Right cardiac atrium (tissue), 5 donors: ENCODE measurements around the gene RPGRIP1. TPM values are rescaled to one million over a fixed set of nuclear protein-coding genes. Genes with fewer than 3 reads are reported as not detected.
A peak's percentile ranks its signal among the peaks of the same experiment; 100 is the strongest.

ENCODE experiments used
- ATAC-seq, 2 donors: fragments of 200-7000 bp; cut with Tn5 transposase; one replicate each; pipeline versions ENCODE4 v1.8.0 to v1.9.1; 2020; ENCODE audit warnings: moderate library complexity in 2 of 2, mild to moderate bottlenecking in 1 of 2
- DNase-seq, 3 donors: peaks; one replicate each; pipeline ENCODE4 v3.0.0-alpha.2; 2020
- H3K27ac ChIP-seq: one replicate; pipeline ENCODE4 v1.5.1; 2013; ENCODE audit warnings: mild to moderate bottlenecking, low read length, control low read depth, moderate library complexity
- H3K27me3 ChIP-seq: one replicate; pipeline ENCODE4 v1.6.1; 2013; ENCODE audit not compliant: control insufficient read depth, insufficient read depth
- H3K4me1 ChIP-seq: one replicate; pipeline ENCODE4 v1.6.1; 2013; ENCODE audit warnings: low read length; ENCODE audit not compliant: control insufficient read depth, insufficient read depth
- H3K4me3 ChIP-seq: one replicate; pipeline ENCODE4 v1.5.1; 2013; ENCODE audit warnings: low read length, control low read depth
- H3K9me3 ChIP-seq: one replicate; pipeline ENCODE4 v1.6.1; 2013; ENCODE audit warnings: low read length; ENCODE audit not compliant: control insufficient read depth
- WGBS: extraction: QIAGEN DNeasy Blood & Tissue Kit; methylation state at CpG from one replicate; pipeline ENCODE4 v1.1.7; 2013; 5-methylcytosine and 5-hydroxymethylcytosine counted together
- intact Hi-C, 4 donors: fragments of 100-400 bp; cut with DNase I; formaldehyde crosslinking; loops; one replicate each; pipeline versions ENCODE4 v1.11.0 to v1.14.0; 2022 to 2023
- polyA plus RNA-seq: library from polyadenylated mRNA; stranded (reverse); fragments of 200-250 nt; gene quantifications from one replicate; pipeline ENCODE4 v1.2.3, GENCODE V29; 2013
- total RNA-seq, 4 donors: library from RNA; stranded (reverse); fragmentation: NEBNext Ultra II Directional; extraction: Animal tissue kit (Norgen Biotek cat#: 25700); gene quantifications; one replicate each; pipeline ENCODE4 v1.2.1, GENCODE V29; 2021
- donor health status: healthy with polysubstance abuse.
- donor health status: DM: no; HTN: yes; CAD: no.
- donor health status: DM: no; HTN: no; CAD: no.
- donor health status: DM: no; HTN: yes; CAD: no; lungs with severe emphysema.
- donor health status: DM: yes; HTN: yes; CAD: no.

Gene RPGRIP1
- total and polyA plus RNA-seq, 5 donors, result 0.20 to 1.0 (median 0.42) TPM

DNA sequence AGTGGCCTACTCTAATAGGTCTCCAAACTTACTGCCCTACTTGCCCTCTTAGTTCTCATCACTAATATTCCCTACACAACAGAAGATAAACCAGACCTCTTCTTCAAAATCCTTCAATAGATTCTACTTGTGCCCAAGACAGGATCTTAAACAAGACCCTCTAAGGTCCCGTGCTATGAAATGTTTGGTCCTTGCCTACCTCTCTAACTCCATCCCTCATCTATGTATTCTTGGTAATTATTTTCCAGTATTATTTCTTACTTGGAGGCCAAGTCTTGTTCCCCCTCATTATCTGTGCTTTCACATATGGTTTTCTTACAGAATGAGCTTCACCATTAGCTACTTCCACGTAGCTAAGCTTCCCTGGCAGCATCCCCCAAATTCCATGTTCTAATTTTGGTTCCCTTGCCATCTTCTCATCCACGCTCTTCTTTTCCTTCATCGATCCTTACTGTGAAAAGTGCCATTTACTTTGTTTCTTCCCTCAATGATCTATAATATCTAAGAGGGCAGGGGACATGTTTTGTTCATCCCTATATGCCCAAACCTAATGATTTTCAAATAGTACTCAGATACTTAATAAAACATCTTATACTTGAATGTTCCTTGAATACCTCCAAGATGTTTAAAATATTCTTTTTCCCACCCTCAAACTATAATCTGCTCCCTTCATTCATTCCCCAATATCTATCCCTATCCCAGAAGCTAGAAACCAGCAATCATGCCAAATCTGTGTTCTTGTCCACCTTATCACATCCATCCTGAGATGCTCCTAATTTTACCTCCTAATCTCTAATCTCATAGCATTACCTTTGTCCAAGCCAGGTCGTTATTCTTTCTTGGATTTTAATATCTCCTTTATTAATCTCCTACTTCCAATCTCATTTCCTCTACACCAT, 20.7 kb upstream of the RPGRIP1 start:
- Histone ChIP-seq H3K4me1 (peaks cover 8% of the 10 kb centered on the region), H3K9me3 (no peaks in the 10 kb centered on the region), H3K27ac (no peak overlapping the region), H3K4me3 (no peak overlapping the region), H3K27me3 (no peaks in the 10 kb centered on the region)
- 69% methylated on average over 5 of the region's 5 CpGs for WGBS
- DNase-seq (no peak), ATAC-seq (no peak)
- intact Hi-C loops, result no loop called here

GRCh38 chr14:21261824-21262223, 18.1 kb upstream of the RPGRIP1 start:
- Histone ChIP-seq H3K4me1 (peaks cover 8% of the 10 kb centered on the region), H3K27ac (no peak overlapping the region), H3K27me3 (no peaks in the 10 kb centered on the region), H3K9me3 (no peaks in the 10 kb centered on the region), H3K4me3 (no peak overlapping the region)
- DNase-seq (no peak), ATAC-seq (no peak)
- intact Hi-C loops, result no loop called here
- 38% methylated on average over 1 of the region's 1 CpG for WGBS

DNA sequence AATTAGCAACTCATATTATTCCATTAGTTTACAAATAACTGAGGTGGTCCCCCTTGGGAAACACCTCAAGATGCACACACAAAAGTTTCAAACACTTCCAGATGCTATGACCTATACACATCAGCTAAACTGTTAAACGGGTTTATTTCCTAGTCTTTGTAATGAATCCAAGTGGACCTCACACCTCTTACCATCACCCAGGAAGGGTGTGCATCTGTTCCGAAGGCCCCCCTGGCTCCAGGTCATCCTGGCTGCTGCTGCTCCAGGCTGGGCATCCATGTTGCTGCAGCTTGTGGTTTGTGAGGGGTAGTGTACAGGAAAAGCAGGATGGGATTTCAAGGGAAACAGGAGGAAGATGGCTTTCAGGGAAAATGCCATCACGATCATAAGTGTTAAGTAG, 17.5 kb upstream of the RPGRIP1 start:
- DNase-seq (no peak), ATAC-seq (no peak)
- Histone ChIP-seq H3K9me3 (no peaks in the 10 kb centered on the region), H3K27ac (no peak overlapping the region), H3K4me1 (peaks cover 8% of the 10 kb centered on the region), H3K27me3 (no peaks in the 10 kb centered on the region), H3K4me3 (no peak overlapping the region)
- intact Hi-C loops, result no loop called here
- 52% methylated on average over 3 of the region's 3 CpGs for WGBS

DNA sequence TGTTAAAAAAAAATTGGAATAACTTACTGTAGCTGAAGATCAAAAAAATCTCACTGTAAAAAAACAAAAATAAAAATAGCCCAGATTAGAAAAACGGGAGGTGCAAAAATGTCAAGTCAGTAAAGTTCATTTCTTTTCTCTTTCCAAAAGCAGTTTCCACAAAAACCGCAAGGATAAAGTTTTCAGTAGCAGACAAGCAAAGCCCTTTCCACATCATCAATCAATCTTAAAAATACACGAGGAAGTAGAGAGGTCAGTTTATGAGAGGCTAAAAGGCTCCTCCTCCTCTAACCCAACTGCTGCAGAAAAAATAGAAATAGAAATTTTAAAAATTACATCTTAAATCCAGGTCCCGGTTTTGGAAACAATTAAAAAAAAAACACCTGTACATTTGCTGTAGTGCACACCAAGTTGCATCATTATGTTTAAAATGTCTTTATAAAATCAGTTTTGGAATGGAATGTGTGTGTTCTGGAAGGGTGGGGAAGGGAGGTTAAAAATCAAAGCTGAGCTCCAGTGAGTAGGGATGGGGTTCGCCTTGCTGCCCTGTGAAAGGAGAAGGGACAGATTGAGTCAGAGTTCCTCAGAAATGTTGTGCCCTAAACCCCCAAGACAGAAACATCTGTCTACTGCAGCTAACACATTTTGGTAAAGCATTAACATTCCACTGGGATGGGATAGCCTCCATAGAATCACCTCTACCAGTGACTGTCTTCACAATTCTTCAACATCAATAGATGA, 16.4 kb upstream of the RPGRIP1 start:
- intact Hi-C loops, result no loop called here
- ATAC-seq (no peak), DNase-seq (no peak)
- Histone ChIP-seq H3K4me3 (no peak overlapping the region), H3K9me3 (no peaks in the 10 kb centered on the region), H3K27me3 (no peaks in the 10 kb centered on the region), H3K4me1 (peaks cover 6% of the 10 kb centered on the region), H3K27ac (peak overlapping the region; percentile 46)
- WGBS, result 23% methylated on average over 5 of the region's 5 CpGs

- WGBS, result 51% methylated on average over 4 of the region's 4 CpGs
- Histone ChIP-seq H3K27me3 (no peaks in the 10 kb centered on the region), H3K27ac (no peak overlapping the region), H3K9me3 (no peaks in the 10 kb centered on the region), H3K4me3 (no peak overlapping the region), H3K4me1 (peaks cover 6% of the 10 kb centered on the region)
- intact Hi-C loops, result no loop called here
- DNase-seq (no peak), ATAC-seq (no peak)
Measured at GRCh38 chr14:21264025-21264801, 15.7 kb upstream of the RPGRIP1 start.

DNA sequence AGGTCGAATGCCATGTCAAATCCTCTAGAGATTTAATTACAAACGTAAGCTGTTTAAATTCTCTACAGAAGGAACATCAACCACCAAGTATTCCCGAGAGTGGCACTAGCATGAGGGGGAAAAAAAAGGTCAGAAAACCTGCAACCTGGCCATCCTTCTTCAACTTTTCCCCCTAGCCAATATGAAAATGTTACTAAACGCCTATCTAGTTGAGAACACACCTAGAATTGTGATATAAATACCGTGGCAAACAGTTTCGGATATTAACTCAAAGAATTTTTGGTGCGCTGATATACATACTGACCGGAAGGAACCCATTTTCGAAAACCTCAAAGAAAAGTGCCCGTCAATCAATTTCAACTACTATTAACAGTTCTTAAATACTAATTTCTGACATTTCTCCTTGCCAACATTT, 12.4 kb upstream of the RPGRIP1 start:
- H3K4me1 ChIP-seq, result peaks cover 4% of the 10 kb centered on the region
- no peaks in the 10 kb centered on the region for H3K9me3 ChIP-seq
- H3K4me3 ChIP-seq, result peak overlapping the region; percentile 100
- 4% methylated on average over 10 of the region's 10 CpGs for WGBS
- intact Hi-C loops, result no loop called here
- DNase-seq (no peak), ATAC-seq (no peak)
- no peaks in the 10 kb centered on the region for H3K27me3 ChIP-seq
- no peak overlapping the region for H3K27ac ChIP-seq

GRCh38 chr14:21267886-21268616, 11.8 kb upstream of the RPGRIP1 start:
- no peaks in the 10 kb centered on the region for H3K9me3 ChIP-seq
- peaks cover 3% of the 10 kb centered on the region for H3K4me1 ChIP-seq
- H3K27ac ChIP-seq, result no peak overlapping the region
- ATAC-seq (no peak), DNase-seq (no peak)
- intact Hi-C loops, result no loop called here
- no peaks in the 10 kb centered on the region for H3K27me3 ChIP-seq
- H3K4me3 ChIP-seq, result peak overlapping the region; percentile 100
- WGBS, result 2% methylated on average over 16 of the region's 16 CpGs

DNA sequence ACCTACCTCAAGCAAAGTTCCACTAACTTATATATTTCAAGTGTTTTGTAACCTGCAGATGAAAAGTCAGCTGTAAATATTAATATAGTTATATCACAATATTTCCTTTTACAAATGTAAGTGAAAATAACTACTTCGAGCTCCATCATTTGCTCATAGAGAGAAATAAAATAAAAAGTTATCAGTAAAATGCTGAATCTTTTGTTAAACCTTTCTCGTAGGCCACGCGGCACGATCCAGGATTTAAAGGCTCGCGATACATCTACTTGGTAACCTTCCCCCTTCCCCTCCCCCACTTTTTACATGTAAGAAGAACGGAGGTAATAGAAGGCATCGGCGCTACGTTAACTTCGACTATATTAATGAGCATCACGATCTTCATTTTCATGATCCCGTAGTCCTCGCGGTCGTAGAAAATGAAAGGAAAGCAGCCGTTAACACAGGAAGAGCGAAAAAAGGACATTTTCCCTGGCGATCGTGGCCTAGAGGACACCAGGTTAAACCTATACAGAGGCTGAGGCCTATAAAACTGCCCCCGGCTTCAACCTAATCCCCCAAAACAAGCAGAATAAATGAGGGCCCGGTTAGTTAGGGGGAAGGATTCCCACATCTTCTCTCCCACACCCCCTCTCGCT, 11.1 kb upstream of the RPGRIP1 start:
- Histone ChIP-seq H3K4me1 (peaks cover 3% of the 10 kb centered on the region), H3K9me3 (no peaks in the 10 kb centered on the region), H3K27ac (peak overlapping the region; percentile 98), H3K4me3 (peak overlapping the region; percentile 100), H3K27me3 (no peaks in the 10 kb centered on the region)
- under 1% methylated on average over 24 of the region's 24 CpGs for WGBS
- ATAC-seq (no peak), DNase-seq (no peak)
- intact Hi-C loops, result no loop called here

DNA sequence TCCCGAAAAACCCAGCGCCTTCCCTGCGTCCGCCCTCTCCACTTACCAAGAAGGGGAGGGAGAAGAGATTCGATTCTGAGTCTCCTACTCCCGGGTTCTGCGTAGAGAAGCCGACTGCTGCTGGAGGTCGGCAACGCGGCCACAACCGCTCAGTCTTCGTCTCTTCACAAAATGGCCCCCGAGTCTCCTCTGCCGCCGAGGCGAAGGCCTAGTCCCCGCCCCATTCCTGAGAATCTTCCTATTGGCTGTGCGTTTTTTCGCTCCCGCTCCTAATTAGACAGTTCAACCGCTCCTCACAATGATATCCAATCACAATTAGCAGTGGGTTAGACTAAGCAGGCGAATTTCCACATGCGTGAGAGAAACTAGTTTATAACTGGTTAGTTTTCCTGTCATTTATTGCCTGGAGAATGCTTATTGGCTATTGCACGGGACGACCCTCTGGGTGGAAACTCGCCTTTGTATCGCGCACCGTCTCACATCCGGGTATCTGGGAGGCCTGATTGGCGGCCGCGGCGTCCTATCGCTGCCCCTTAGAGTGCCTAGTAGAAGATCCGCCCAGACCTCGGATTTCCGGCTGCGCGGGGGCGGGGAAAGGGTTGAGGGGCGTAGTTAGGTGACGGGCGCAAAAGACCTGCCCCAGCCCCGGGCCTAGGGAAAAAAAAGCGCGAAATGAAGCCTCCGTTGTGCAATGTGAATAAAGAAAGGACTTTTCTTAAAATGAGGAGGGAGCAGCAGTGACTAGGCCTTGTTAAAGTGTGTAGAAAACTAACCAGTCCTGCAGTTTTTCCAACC, 10.4 kb upstream of the RPGRIP1 start, which contains the start of gene HNRNPC:
TSS of gene HNRNPC (minus strand) at position 191 of the 795 bp plus-strand sequence. CDS start 35,249 bp downstream, outside the sequence.
- WGBS, result under 1% methylated on average over 49 of the region's 49 CpGs

More for the DNA sequence above, 10.4 kb upstream of the RPGRIP1 start, which contains the start of gene HNRNPC:
- DNase-seq, result peak; percentile 100
- H3K4me3 ChIP-seq, result peak within 1 kb of the TSS; percentile 100
- peaks cover 3% of the 10 kb centered on the region for H3K4me1 ChIP-seq
- H3K27me3 ChIP-seq, result no peaks in the 10 kb centered on the region
- ATAC-seq, result peak; percentile 99
- peak within 1 kb of the TSS; percentile 98 for H3K27ac ChIP-seq
- intact Hi-C loops, result no loop called here
- no peaks in the 10 kb centered on the region for H3K9me3 ChIP-seq
